Measurements from ENCODE around the gene RAX2.
"Not testable (repeated sequence)": the region's sequence is repeated elsewhere in the genome, so short reads cannot be mapped to it uniquely, and the experiment has no call there.

Gene RAX2

DNA sequence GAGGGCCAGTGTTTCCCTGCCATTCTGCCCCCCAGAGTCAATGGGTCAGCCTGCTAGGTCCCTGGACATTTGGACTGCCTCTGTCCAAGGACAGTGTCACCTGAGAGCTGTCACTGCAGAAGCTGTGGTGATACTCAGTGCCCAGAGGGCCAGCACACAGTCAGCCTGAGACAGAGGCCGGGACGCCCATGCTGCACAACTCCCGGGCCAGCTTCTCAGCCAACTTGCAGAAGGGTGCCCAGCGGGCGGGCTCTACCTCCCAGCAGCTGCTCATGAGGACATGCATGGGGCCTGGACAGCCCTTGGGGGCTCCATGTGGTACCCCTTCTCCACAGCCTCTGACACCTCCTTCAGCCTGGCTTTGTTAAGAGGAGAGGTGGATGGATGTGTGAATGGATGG, 3.8 kb upstream of the RAX2 start:
- DNase-seq: no peak

DNA sequence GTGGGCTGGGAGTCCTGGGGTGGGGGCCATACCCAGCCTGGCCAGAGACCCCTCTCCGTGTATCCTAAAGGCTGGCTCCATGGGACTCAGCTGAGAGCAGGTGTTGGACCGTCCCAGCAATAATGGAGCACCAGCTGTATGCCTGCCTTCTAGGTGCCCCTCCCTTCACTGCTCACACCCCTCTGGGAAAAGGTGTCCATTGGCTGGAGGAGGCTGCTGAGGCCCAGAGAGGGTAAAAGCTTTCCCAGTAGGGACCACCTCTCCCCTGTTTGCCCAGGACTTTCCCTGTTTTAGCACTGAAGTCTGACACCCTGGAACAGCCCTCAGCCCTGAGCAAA, 3.3 kb upstream of the RAX2 start:
- no peak for DNase-seq

GRCh38 chr19:3774621-3775373, 2.8 kb upstream of the RAX2 start:
- DNase-seq: no peak

DNA sequence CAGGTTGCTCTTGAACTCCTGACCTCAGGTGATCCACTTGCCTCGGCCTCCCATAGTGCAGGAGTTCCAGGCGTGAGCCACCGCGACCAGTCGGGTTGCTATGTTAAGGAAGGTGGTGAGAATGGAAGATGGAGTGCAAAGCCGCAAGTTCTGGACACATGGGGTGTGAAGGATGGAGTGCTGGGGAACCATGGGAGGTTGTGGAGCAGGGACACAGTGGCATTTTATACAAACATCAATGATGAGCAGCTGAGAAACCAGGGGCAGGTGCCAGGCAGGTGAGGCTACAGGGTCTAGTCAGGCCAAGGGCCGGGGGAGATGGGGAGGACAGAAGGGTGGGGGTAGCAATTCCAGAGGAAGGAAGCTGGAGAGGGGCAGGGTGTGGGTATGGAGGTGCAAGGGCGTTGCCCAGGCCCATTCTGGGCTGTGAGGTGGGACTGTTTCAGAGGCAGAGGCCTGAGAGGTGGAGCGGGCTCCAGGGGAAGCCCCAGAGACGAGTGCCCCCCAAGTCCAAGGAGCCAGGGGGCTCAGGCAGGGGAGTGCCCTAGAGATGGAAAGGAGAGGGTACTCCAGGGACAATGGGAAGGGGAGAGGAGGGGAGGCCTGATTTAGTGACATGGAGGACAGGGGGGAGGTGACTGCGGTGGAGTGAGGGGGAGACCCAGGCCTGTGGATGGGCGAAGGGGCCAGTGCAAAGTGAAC, 1.9 kb upstream of the RAX2 start:
- no peak for DNase-seq

- DNase-seq: no peak
Observed at GRCh38 chr19:3771000-3771905, 775 bp downstream of the RAX2 start.

GRCh38 chr19:3770136-3770999, 1.7 kb downstream of the RAX2 start:
- no peak for DNase-seq

GRCh38 chr19:3769494-3769893, 2.5 kb downstream of the RAX2 start:
- no peak for DNase-seq

DNA sequence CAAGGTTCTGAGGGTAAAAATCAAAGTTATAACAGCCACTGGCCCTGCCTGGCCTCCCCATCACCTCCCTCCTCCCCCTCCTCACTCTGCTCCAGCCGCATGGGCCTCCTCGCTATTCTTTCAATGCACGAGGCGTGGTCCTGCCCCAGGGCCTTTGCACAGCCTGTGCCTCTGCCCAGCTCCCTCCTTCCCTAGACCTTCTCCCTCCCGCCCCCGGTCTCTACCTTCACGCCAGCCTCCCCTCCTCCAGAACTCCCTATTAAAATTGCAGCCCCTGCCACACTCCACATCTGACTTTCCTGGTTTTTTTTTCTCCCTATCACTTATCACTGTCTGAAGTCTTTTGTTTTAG, 3.3 kb downstream of the RAX2 start:
- DNase-seq: no peak

DNA sequence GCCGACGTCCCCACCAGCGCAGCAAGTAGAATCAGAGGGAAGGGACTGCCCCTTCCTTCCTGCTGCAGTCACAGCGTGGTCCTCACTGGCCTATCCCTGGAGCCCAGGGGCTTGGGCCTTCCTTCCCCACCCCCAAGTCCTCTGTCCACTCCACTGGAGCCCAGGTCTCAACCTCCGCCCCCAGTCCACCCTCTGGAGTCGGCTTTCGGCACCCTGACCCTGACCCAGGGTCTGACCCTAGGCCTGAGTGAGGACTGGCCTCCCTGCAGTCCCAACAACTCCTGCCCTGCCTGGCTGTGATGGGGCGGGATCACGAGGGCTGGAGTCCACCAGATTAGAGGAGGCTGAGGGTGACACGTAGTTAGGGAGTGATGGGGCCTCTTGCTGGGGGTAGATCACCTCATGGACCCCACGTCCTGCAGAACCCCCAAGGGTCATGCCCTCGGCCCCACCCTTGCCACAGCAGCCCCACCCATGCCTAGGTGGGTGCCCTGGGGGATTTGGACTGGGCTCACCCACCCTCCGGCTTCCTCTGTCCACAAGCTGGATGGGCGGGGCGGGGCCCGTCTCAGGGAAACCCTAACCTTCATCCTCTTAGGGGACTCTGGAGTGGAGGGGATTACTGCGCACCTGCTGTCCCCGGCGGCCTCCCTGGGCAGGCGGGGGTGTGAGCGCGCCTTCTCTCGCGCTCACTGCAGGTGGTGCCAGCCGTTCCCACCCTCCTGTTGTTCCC, 3.8 kb downstream of the RAX2 start:
- DNase-seq: no peak

DNA sequence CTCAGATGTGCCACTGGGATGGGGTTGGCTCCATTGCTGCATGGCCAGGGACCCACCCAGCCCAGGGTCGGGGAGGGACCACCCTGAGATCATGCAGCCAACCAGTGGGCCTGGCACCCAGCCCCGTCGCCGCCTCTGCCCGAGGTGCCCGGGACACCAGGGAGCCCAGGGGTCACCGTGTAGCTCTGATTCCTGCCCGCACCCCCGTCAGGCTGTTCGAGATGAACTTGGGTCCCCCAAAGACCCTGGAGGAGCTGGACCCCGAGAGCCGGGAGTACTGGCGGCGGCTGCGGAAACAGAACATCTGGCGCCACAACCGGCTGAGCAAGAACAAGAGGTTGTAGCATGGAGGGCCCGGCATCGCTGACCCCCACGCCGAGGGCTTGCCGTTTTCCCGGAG, 5.0 kb downstream of the RAX2 start:
- no peak for DNase-seq

DNA sequence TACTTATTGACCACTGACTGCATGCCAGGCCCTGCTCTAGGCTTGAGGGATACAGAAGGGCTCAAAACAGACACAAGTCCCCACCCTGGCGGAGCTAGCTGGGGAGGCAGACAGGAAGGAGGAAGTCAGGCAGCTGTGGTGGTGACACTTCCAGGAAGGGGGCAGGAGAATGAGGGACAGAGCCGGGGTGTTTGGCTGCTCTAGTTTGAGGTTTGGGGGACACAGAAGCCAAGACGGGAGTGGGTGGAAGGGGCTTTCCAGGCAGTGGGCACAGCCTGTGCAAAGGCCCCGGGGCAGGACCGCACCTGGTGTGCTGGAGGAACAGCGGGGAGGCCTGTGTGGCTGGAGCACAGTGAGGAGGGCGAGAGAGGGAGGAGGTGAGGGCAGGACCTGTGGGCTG, 5.5 kb downstream of the RAX2 start:
- DNase-seq: no peak

GRCh38 chr19:3765757-3766156, 6.3 kb downstream of the RAX2 start:
- not testable (repeated sequence) for DNase-seq

- DNase-seq: no peak
Observed at GRCh38 chr19:3765121-3765520, 6.9 kb downstream of the RAX2 start.

- peak; percentile 99 for DNase-seq
Observed at GRCh38 chr19:3762501-3763459, 9.2 kb downstream of the RAX2 start, which contains the start of gene MRPL54. Gene MRPL54, plus strand, starts transcription at chr19:3762682. Its CDS starts 19 bp downstream, at chr19:3762701.

DNA sequence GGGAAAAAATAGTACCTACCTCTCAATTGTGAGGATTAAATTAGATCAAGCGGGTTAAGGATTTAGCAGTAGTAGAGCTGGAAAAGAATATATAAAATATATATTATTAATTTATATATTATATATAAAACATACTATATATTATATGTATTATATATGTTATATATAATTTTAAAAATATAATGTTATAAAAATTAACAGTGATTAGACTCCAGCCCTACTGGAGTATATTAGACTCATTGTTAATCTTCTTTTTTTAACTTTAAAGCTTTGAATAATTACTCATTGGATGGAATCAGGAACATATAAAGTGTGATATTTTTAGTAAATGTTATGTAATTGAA, 9.9 kb downstream of the RAX2 start:
- no peak for DNase-seq

DNA sequence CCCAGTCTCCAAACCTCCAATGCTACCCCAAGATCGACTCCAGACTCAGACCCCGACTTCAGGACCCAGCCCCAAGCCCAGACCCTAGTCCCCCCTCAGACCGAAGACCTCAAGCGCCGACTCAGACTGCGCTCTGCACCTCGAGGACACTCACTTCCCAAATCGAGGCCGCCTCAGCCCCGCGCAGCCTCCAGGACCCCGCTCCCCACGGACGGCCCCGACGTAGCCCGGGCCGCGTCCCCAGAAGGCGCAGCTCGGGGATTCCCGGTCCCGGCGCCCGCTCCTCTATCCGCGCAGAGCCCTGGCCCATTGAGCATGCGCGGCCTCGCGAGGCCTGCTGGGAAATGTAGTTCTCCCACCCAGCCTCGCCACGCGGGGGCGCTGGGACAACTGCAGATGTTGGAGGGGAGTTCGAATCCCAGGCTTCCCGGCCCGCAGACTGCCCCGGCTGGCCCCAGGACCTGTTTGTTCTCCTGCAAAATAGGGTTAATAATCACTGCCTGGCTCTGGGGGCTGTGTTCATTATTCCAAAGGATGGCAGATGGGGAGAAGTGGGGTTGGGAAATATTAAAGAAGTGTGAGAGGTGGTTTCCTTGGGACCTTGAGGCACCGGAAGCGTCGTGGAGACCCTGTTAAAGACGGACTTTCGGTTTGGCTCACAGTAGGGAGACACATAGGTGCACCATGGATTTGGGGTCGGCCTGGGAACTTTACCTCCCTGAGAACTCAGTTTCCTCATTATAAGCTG, 10.5 kb downstream of the RAX2 start, which contains the start of gene APBA3:
Gene APBA3, minus strand, starts transcription at position 311 of the 748 bp plus-strand sequence. CDS start 1,428 bp downstream, outside the sequence.
- peak; percentile 97 for DNase-seq

- no peak for DNase-seq
Observed at GRCh38 chr19:3760871-3761361, 11.1 kb downstream of the RAX2 start.

- no peak for DNase-seq
Observed at GRCh38 chr19:3759482-3760254, 12.4 kb downstream of the RAX2 start.

- not testable (repeated sequence) for DNase-seq
Observed at GRCh38 chr19:3758297-3758696, 13.7 kb downstream of the RAX2 start.
